HG03457 (cell line): ENCODE measurements around the gene DENND1B.

Experiments
- ATAC-seq: cut with Tn5 transposase; IDR thresholded peaks from one replicate; pipeline ENCODE4 v1.9.1; 2021; ENCODE audit warnings: moderate number of reproducible peaks; ENCODE audit not compliant: unreplicated experiment

Gene DENND1B

DNA sequence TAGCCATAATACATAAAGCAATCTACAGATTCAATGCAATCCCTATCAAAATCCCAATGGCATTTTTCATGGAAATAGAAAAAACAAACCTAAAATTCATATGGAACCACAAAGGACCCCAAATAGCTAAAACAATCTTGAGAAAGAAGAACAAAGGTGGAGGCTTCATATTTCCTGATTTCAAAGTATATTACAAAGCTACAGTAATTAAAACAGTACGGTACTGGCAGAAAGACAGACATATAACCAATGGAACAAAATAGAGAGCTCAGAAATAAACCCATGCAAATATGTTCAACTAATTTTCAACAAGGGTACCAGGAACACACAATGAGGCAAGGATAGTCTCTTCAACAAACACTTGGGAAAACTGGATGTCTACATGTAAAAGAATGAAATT, 87.0 kb downstream of the DENND1B start:
- no peak for ATAC-seq

DNA sequence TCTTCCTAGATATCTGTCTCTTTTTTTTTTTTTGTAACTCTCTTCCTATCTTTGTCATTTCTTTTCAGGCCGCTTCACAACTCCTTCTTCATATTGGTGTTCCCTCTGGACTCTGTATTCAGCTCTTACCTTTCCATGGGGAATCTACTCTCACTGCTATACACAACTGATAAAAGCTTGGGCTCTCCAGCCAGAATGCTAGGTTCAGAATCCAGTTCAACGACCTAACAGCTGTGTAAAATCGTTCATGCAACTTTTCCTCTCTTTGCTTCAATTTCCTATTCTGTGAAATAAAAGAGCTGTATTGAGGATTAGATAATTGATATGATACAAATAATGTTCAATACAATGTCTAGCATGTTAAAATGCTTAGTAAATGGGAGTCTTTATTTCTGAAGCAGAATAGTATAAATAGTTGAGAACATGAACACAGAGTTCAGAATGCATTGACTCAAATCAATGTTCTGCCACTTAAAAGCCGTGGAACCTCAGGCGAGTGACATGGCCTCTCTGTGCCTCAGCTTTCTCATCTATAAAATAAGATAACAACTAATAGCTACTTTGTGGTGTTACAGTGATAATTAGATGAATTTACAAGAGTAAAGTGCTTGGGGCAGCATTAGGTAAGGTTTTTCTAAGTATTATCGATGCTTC, 88.5 kb downstream of the DENND1B start:
- no peak for ATAC-seq

DNA sequence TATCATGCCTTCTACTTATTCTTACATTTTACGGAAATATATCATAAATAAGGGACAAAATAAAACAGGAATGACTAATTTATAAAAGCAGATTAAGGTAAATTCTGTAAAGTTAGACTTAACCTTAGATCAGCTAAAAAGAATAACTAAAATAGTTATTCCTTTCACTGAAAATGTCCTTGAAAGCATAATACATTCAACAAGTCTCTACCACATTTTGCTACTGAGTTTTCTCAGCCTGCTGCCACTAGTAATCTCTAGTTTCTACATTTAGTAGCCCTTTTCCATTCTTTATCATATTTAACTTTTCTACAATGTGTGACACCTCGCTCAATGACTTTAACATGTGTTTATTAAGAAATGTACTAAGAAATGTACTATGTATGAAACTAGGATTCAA, 89.0 kb downstream of the DENND1B start:
- no peak for ATAC-seq

DNA sequence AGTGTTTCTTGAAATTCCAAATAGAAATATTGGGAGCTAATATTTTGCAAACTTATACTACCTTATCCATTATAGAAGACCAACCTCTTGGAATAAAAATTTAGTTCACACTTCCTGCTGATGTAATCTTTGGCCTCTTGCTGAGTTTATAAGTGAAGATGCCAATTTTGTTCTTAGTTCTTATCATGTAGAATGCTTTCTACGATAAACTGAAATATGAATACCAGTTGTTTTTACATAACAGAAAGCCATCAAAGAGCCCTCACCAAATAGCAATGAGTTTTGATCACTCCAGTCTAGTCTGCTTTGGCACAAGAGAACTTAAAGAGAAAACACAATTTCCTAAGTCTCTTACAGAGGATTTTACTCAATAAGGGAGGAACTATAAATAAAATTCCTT, 89.5 kb downstream of the DENND1B start:
- no peak for ATAC-seq

DNA sequence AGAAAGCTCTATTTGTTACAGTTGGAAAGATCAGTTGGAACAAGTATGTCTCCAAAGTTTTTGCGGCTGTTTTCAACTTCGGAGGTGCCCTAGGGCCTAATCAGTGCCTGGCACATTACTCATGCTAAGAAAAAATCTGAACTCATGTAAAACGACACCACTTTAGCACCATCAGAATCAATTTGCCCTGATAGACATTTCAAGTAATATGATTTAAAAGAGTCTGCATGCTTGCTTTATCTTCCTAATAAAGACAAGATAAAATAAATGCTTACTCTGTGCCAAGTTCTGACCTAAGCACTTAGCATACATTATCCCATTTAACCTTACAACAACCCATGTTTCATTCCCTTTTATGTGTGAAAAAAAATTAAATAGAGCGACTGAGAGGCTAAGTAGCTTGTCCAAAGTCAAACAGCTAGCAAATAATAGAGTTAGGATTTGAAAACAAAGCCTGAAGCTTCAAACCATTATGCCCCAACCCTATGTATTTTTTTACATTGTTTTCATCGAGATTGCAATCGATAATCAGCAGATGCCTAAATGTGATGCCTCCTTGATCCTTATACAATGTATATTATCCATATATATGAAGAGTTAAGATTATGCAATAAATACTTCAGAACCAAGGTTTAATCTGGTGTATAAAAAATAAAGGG, 91.3 kb downstream of the DENND1B start:
- ATAC-seq = no peak

DNA sequence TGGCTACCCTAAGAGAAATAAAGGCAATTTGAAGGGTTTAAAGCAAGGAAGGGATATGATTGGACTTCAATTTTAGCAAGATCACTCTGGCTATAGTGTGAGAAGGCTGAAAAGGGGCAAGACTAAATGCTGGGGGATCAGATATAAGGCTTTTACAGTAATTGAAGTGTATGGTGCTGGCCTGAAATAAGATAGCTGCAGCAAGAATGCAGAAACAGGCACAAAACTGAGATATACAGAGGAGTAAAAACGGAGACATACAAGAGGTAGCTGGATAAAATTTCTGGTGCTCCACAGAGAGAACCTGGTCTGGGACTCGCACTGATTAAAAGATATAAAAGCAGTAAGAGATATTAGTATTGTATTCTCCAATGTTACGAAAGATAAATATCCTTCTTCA, 92.0 kb downstream of the DENND1B start:
- no peak for ATAC-seq

DNA sequence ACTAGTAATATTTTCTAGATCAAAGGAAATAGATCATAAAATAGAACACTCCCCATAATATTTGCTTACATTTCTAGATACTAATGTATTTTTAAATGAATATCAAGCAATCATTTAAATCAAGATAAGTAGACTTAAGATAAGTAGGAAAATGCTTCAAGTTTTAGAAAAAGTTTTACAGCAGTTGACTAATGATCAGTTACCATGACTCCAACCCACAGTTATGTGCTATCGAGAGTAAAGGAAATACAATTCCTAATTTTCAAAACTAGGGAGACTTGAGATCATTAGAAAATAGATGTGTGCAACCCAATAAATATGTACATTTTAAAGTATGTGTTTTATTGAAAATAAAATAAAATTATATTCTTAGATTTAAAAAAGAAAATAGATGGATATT, 95.0 kb downstream of the DENND1B start:
- ATAC-seq = no peak

DNA sequence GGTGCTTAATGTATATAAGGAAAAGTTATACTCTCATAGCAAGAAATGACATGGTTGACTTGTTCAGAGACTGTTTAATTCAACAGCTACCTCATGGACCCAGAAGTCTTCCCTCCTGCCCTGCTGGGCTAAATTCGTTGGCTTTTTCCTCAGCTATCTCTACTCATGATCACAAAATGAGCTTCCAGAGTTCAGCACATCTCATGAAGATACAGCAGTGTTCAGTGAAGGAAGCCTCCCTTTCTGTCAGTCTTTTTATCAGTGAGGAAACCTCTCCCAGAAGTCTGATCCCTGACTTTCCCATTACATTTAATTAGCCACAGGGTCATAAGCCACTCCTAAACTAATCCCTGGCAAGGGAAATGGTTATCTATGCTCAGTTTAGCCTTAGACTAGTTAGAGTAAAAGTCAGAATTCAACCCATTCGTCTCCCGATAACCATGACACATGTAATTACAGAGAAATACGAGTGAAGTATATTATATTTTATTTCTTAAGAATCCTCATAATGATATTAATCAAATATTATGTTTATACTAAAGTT, 97.5 kb downstream of the DENND1B start:
- ATAC-seq = no peak

DNA sequence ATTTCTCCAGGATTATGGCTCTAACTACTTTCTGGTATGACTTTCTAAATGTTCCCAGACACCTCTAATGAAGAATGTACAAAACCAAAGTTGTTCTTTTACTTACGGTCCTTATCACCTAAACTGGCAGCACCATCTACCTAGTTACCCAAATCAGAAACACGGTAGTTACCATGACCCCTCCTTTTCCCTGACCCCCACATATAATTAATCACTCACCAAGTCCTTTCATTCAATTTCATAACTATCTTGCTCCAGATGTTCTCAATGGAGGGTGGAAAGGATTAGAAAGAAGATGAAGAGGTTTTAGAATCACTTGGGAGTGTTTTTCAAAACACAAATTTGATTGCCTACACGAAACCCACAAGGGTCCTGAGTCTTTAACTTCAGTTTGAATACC, 98.0 kb downstream of the DENND1B start:
- ATAC-seq = no peak

DNA sequence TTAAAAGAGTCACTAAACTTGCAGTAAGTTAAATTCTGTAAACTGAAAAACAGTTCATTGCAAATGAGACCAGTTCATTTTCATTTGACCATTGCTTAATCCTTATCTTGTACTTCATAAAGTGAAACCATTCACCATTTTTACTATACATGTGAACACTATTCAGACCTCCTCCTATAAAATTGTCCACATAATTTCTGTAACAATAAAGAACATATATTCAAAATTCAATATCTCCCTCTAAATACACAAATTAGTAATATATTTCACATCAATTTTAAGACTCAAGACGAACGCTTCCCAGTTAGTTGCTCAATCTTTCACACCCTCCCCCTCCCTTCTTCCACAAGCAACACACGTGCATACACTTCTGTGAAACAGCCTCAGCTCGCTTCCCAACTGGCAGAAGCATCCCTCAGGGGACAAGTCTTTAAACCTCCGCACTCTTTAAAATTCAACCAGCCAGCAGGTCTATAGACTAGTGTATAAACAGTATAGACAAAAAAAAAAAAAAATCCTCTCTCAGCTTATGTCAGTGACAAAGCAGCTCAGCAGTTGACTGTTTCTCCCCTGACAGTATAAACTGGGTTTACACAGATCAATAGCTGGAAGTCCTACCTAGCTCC, 99.6 kb downstream of the DENND1B start:
- ATAC-seq = no peak

DNA sequence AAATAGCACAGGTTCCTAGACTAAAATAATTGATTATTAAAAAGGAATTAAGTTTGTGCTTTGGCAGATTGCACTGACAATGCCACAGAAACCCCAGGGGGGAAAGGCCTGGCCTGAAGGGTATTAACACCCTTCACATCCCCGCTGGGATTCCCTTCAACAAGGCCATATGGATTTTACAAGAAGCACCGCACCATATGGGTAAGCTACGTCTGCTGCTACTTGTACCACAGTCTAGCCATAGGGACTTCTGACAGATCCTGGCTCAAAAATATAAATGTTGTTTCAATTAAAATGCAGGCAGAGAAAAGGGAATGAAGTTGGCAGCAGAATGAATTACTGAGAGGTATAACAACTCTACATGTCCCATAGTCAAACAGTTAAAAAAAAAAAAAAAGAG, 101.0 kb downstream of the DENND1B start:
- no peak for ATAC-seq

DNA sequence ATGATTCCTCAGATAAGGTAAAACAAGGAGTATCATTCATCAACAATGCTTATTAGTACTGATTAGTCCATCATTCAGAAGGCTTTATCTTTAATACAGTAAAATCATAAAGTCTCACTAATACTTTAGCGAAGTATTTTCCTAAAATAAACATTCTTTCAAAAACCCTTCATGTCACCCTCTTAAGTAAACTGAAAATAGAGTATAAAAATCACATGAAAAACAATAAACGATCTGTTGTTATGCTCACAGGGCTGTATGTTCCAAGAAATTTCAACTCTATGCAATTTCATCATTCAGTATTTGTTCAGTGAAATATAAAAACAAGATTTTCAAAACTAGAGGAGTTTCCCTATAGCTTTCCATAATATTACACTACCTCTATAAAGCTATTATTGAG, 102.0 kb downstream of the DENND1B start:
- ATAC-seq = no peak

DNA sequence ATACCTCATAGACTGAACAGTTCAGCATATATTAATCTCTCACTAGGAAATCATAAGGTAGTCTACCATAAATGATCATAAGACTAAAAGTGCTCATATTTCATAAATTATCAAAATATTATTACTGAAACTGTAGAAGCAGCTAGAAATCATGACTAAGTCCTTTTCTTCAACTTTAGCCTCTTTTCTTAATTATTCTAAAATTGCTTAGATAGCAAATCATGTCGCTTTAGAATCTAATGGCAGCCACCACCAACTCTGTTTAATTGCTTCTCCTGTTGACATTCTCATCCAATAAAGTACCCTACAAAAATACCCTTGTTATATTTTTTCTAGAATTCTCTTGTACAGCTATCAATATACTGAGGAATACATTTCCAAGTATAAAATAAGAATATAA, 102.9 kb downstream of the DENND1B start:
- no peak for ATAC-seq

DNA sequence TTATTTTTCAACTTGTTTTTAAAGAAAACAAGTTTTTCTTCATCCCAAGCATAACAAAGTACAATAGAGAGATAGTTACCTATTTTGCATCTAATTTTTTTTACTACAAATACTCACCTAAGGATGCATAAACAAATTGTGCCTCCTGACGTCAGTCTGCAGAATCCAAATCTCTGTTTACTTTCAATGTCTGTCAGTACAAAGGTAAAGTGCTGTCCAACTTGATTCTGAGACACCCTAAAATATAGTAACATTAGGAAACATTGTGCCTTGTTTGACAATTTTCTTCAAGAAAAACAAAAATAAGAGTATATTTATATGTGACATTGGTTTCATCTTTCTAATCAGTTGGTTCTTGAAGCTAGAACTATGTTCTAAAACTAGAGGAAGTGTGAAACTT, 103.4 kb downstream of the DENND1B start:
- no peak for ATAC-seq

DNA sequence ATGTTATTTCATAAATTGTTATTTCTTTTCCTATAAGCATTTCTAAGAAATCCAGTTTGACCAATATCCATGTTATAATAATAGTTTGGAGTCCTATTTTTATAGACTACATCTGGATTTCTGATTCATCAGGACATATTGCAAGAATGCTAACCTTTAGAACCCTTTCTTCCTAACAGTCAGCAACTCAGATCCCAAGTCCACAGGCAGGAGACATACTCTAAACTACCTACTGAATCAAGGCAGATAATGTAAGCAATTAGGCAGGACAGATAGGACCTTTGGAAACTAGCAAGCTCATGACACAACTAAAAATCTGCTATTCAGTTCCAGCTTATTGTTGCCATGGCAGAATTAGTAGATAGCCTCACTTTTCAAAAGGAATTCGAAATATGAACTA, 104.1 kb downstream of the DENND1B start:
- ATAC-seq = no peak

DNA sequence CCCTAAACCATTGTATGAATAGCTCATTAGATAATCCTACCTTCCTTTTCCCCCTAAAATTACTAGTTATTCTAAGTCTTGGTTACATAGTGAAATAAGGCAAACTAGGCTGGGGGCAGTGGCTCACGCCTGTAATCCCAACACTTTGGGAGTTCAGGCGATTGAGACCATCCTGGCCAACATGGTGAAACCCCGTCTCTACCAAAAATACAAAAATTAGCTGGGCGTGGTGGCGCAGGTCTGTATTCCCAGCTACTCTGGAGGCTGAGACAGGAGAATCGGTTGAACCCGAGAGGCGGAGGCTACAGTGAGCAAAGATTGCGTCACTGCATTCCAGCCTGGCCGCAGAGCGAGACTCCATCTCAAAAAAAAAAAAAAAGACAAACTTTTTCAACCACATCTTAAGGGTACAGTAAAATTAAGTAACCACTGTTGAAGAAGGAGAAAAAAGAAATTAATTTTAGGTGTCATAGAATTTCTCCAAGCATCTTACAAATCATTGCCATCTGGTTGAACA, 108.5 kb downstream of the DENND1B start:
- ATAC-seq = no peak

DNA sequence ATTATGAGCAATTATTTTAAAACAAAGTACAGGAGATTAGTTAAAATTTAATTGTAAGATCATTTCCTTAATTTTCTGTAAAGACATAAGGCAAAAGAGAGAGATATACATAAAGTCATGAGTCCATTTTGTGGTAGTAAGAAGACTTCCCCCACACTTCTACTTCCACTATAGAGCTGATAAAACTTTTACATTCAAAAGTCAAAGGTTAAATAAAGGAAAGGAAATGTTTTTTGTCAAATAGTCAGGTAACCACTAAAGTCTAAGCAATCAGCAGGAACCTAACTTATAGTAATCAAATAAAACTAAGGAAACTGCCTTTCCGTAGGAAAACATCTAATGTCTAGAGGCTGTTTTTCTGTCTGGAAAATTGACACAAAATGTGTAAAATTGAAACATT, 110.9 kb downstream of the DENND1B start:
- ATAC-seq = no peak

DNA sequence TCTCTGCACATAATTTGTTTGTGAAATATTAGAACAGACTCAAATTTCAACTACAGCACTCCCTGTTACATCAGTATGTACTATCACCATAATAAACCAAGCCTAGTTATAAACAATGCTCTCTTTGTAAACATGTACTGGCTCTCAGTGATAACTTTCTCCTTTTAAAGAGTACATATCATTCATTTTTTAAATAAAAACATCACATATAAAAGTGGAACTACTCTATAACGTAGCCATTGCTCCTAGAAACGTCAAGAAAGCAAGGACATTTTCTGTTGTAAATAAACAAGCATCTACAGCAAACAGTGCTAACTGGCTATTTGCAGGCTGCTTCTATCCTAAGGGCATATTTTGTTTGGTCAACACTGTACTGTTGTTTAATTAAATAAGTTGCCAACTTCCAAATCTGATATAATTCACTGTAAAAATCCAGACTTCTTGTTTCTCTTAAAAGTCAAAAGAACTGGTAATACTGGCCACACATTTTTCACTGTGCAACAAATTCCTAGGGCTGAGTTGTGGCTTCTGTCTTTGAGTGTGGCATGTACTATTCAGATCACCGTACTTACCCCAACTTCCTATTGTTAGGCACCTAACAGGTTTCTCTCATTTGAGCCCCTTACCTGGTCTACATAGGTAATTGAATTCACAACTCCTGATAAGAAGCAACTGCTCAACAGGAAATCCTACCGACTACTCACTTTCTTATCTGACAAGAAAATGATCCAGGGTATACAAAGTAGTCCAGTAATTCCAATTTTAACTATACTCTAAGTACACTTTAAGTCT, 111.9 kb downstream of the DENND1B start:
- no peak for ATAC-seq

DNA sequence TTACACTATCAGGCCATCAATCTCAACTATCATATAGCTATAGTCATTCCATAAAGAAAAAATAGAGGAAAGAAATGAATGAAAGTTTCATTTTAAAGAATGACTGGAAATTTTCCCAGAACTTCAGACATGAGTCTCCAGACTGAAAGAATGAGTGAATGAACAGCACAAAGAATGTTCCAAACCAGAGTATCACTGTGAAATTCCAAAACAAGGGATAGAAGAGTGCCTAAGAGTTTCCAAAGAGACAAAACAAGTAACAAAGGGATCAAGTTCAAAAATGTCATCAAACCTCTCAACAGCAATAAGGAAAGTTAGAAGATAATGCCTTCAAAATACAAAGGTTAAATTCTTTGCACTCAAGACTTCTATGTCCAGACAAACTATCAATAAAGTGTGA, 114.9 kb downstream of the DENND1B start:
- no peak for ATAC-seq

DNA sequence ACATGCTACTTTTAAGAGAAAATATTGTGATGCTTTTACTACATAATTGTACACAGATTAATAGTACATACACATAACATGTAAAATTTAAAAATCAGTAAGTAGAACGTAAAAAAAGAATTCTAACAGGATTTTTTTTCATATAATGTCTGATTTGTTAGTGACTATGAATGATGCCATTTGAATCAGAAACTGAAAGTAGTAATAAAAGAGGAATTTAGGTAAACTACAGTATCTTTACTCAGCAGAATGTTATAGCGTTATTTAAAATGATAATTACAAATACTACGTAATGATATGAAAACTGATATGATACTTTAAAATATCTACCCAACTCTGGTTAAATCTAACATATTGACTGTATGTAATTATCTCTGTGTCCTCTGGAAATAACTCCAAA, 116.1 kb downstream of the DENND1B start:
- no peak for ATAC-seq

DNA sequence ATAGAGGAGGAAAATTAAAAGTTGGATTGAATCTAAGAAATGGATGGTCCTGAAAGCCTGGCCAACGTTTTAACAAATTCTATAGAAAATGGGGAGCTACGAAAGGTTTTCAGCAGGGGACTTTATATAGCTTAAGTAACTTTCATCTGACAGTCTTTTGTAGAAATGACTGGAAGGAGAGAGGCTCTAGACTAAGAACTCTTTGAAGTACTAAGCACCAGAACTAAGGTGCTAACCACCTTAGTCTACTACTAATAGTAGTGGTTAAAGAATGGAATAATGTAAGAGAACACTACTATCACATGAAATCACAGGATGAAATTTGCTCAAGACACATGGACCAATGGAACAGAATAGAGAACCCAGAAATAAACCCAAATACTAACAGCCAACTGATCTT, 126.1 kb downstream of the DENND1B start:
- ATAC-seq = no peak
